ENCODE data around the gene SNX20.

DNA sequence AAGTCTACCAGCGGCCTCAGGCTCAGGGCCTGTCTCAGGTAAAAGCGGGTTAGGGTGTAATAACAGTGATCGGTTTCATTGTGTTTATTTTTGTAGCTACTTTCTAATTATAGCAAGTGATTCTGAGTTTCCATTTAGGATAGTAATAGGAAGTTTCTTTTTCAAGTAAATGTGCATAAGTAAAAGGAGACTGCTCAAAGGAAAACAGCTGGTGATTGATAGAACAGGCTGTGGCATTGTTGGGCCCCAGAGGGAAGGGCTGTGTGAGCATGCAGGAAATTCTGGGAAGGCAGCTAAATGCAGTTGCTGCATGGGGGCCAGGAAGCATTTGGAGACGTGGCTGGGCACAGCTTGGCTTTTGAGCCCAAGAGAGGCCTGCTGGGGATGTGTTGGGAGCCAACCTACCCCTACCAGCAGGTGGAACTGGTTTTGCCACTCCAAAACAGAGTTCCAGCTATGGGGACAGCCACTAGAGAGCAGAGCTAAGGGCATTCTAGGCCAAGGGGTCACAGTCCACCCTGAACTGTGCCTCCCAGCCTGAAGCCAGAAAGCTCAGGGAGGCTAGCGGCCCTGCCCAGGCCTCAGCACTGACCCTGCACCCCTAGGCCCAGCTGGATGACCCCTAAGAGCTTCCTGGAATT is 12.6 kb downstream of the SNX20 start:
- TF ChIP-seq, protein P1, sequence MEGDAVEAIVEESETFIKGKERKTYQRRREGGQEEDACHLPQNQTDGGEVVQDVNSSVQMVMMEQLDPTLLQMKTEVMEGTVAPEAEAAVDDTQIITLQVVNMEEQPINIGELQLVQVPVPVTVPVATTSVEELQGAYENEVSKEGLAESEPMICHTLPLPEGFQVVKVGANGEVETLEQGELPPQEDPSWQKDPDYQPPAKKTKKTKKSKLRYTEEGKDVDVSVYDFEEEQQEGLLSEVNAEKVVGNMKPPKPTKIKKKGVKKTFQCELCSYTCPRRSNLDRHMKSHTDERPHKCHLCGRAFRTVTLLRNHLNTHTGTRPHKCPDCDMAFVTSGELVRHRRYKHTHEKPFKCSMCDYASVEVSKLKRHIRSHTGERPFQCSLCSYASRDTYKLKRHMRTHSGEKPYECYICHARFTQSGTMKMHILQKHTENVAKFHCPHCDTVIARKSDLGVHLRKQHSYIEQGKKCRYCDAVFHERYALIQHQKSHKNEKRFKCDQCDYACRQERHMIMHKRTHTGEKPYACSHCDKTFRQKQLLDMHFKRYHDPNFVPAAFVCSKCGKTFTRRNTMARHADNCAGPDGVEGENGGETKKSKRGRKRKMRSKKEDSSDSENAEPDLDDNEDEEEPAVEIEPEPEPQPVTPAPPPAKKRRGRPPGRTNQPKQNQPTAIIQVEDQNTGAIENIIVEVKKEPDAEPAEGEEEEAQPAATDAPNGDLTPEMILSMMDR (IDR thresholded peaks at IDR 0.05), result no peak
- no peak for TF ChIP-seq EP300 (IDR thresholded peaks at IDR 0.05)

All from suprapubic skin (tissue), 3 donors.